ENCODE results near the gene UNC13B. TPM values are rescaled to one million over a fixed set of nuclear protein-coding genes. Genes with fewer than 3 reads are reported as not detected.

UNC13B gene
- total and polyA plus RNA-seq, 2 of the 13 experiments (the other 11 are each of a cell fraction or from before 2014, with no cell fraction given), result 14.0 to 18.3 TPM

GRCh38 chr9:35158501-35159280, 3.1 kb upstream of the UNC13B start:
- intact Hi-C loops (cut with micrococcal nuclease; ENCODE audit: unreplicated experiment) (no loop called here), in situ Hi-C loops (cut with HindIII; ENCODE audit: extremely low pct_ligation_motif_present, low pct_unique_long_range_greater_than_20kb) (no loop called here)
- no peaks in the 10 kb centered on the region for H3K36me3 ChIP-seq (replicated peaks in 1 of 2; ENCODE audit: control insufficient read depth in 1 of 2, insufficient read depth in 2 of 2, low read length in 2 of 2)
- POLR2A ChIA-PET, result no interaction called here
- H3K4me3 ChIP-seq (replicated peaks in 1 of 3; ENCODE audit: insufficient read depth in 1 of 3, low read depth in 2 of 3, low read length in 3 of 3), result no peak overlapping the region
- no peak overlapping the region for H2AFZ ChIP-seq (ENCODE audit: low read length)
- DNase-seq (ENCODE audit: low spot score) (no peak), ATAC-seq (no peak), FAIRE-seq (no peak)
- no peaks in the 10 kb centered on the region; a peak in 1 of 5 replicates for H3K27me3 ChIP-seq (ENCODE audit: control insufficient read depth in 1 of 2, insufficient read depth in 2 of 2, low read length in 2 of 2)
- no TSS peak for BruUV-seq (replicated peaks)
- peaks cover 13% of the 10 kb centered on the region for H3K79me2 ChIP-seq (ENCODE audit: insufficient read depth, low read length)
- H3K9me3 ChIP-seq (ENCODE audit: low read length), result no peaks in the 10 kb centered on the region
- no peak overlapping the region for H3K9ac ChIP-seq (ENCODE audit: insufficient read depth, low read depth, low read length)
- H3K4me1 ChIP-seq (ENCODE audit: insufficient read depth, low read length), result peaks cover 29% of the 10 kb centered on the region
- H4K20me1 ChIP-seq (ENCODE audit: insufficient read depth, low read length), result no peaks in the 10 kb centered on the region
- no peak overlapping the region for H3K27ac ChIP-seq (ENCODE audit: extremely low read length, insufficient read depth, low read length)
- TF ChIP-seq ZMYM4 (CRISPR knock-in tag; IDR thresholded peaks at IDR 0.05) (no peak), FOSL2 (CRISPR knock-in tag; IDR thresholded peaks at IDR 0.05) (no peak), ZNF678 (CRISPR knock-in tag; IDR thresholded peaks at IDR 0.05) (no peak), PRPF4 (IDR thresholded peaks at IDR 0.05; ENCODE audit: low read depth, low read length, poor library complexity, severe bottlenecking) (no peak), ZNF646 (CRISPR knock-in tag; IDR thresholded peaks at IDR 0.05) (no peak)
- TF ChIP-seq, protein P1, sequence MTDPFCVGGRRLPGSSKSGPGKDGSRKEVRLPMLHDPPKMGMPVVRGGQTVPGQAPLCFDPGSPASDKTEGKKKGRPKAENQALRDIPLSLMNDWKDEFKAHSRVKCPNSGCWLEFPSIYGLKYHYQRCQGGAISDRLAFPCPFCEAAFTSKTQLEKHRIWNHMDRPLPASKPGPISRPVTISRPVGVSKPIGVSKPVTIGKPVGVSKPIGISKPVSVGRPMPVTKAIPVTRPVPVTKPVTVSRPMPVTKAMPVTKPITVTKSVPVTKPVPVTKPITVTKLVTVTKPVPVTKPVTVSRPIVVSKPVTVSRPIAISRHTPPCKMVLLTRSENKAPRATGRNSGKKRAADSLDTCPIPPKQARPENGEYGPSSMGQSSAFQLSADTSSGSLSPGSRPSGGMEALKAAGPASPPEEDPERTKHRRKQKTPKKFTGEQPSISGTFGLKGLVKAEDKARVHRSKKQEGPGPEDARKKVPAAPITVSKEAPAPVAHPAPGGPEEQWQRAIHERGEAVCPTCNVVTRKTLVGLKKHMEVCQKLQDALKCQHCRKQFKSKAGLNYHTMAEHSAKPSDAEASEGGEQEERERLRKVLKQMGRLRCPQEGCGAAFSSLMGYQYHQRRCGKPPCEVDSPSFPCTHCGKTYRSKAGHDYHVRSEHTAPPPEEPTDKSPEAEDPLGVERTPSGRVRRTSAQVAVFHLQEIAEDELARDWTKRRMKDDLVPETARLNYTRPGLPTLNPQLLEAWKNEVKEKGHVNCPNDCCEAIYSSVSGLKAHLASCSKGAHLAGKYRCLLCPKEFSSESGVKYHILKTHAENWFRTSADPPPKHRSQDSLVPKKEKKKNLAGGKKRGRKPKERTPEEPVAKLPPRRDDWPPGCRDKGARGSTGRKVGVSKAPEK (CRISPR knock-in tag; IDR thresholded peaks at IDR 0.05; ENCODE audit: borderline replicate concordance), result no peak
- TF ChIP-seq, protein P2, sequence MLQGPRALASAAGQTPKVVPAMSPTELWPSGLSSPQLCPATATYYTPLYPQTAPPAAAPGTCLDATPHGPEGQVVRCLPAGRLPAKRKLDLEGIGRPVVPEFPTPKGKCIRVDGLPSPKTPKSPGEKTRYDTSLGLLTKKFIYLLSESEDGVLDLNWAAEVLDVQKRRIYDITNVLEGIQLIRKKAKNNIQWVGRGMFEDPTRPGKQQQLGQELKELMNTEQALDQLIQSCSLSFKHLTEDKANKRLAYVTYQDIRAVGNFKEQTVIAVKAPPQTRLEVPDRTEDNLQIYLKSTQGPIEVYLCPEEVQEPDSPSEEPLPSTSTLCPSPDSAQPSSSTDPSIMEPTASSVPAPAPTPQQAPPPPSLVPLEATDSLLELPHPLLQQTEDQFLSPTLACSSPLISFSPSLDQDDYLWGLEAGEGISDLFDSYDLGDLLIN (CRISPR knock-in tag; IDR thresholded peaks at IDR 0.05; ENCODE audit: borderline replicate concordance), result no peak
- 70% methylated on average over 10 of the region's 10 CpGs for WGBS (ENCODE audit: low lambda C conversion rate)
- CTCF ChIA-PET (ENCODE audit: low intra/inter-chr PET ratio, low total read pairs), result no interaction called here
- H3K4me2 ChIP-seq (ENCODE audit: low read depth, low read length), result no peak overlapping the region
